Type B pancreatic cell (in vitro differentiated cells): Measurements from ENCODE around the gene FRAS1. TPM values are rescaled to one million over a fixed set of nuclear protein-coding genes. Genes with fewer than 3 reads are reported as not detected.
"Not testable (repeated sequence)": the region's sequence is repeated elsewhere in the genome, so short reads cannot be mapped to it uniquely, and the experiment has no call there.

Experiments
- DNase-seq: peaks from one replicate; pipeline ENCODE4 v3.0.0; 2021; ENCODE audit warnings: mixed read lengths; ENCODE audit not compliant: unreplicated experiment; ENCODE audit errors: extremely low spot score
- H3K27ac Mint-ChIP-seq: 2 replicates; pipeline ENCODE4 v1.8.0; 2021; ENCODE audit warnings: mild to moderate bottlenecking, mixed read lengths
- H3K27me3 Mint-ChIP-seq: 2 replicates; pipeline ENCODE4 v1.8.0; 2021; ENCODE audit warnings: mixed read lengths
- H3K36me3 Mint-ChIP-seq: 2 replicates; pipeline ENCODE4 v1.8.0; 2021; ENCODE audit warnings: mixed read lengths
- H3K4me1 Mint-ChIP-seq: one replicate; pipeline ENCODE4 v1.8.0; 2021; ENCODE audit warnings: mixed read lengths; ENCODE audit not compliant: unreplicated experiment
- H3K4me3 Mint-ChIP-seq: 2 replicates; pipeline ENCODE4 v1.8.0; 2021; ENCODE audit warnings: mild to moderate bottlenecking, mixed read lengths
- H3K9me3 Mint-ChIP-seq: 2 replicates; pipeline ENCODE4 v1.8.0; 2021; ENCODE audit warnings: mixed read lengths
- CTCF ChIP-seq: fragments of 200-600 bp; sonication (generic); conservative IDR thresholded peaks from 2 replicates; pipeline ENCODE4 v1.5.0; 2021; ENCODE audit warnings: antibody characterized with exemption, mild to moderate bottlenecking
- total RNA-seq: library from RNA; stranded (reverse); gene quantifications from 2 replicates; pipeline ENCODE4 v1.2.1, GENCODE V29; 2021; ENCODE audit warnings: low replicate concordance

FRAS1 gene
- total RNA-seq, 1 donor from 2014 or later, result 37.7 TPM

GRCh38 chr4:78493731-78494130 is 436.6 kb downstream of the FRAS1 start:
- H3K36me3 Mint-ChIP-seq, result peaks cover 21% of the 10 kb centered on the region
- TF ChIP-seq CTCF, result no peak
- H3K4me3 Mint-ChIP-seq, result no peak overlapping the region
- no peak overlapping the region for H3K27ac Mint-ChIP-seq
- H3K4me1 Mint-ChIP-seq, result no peaks in the 10 kb centered on the region
- DNase-seq, result no peak
- no peaks in the 10 kb centered on the region for H3K9me3 Mint-ChIP-seq
- H3K27me3 Mint-ChIP-seq, result no peaks in the 10 kb centered on the region

- H3K27ac Mint-ChIP-seq, result no peak overlapping the region
- no peaks in the 10 kb centered on the region for H3K4me1 Mint-ChIP-seq
- peaks cover 6% of the 10 kb centered on the region for H3K9me3 Mint-ChIP-seq
- H3K4me3 Mint-ChIP-seq, result no peak overlapping the region
- DNase-seq, result no peak
- no peak for TF ChIP-seq CTCF
- H3K36me3 Mint-ChIP-seq, result peaks cover 24% of the 10 kb centered on the region
- H3K27me3 Mint-ChIP-seq, result no peaks in the 10 kb centered on the region
Measured at GRCh38 chr4:78496021-78496643, 439.0 kb downstream of the FRAS1 start.

GRCh38 chr4:78506260-78506659 is 449.1 kb downstream of the FRAS1 start:
- not testable (repeated sequence) for DNase-seq, H3K9me3 Mint-ChIP-seq, H3K4me3 Mint-ChIP-seq, H3K27me3 Mint-ChIP-seq, H3K27ac Mint-ChIP-seq, H3K4me1 Mint-ChIP-seq
- H3K36me3 Mint-ChIP-seq, result peaks cover 32% of the 10 kb centered on the region

DNA sequence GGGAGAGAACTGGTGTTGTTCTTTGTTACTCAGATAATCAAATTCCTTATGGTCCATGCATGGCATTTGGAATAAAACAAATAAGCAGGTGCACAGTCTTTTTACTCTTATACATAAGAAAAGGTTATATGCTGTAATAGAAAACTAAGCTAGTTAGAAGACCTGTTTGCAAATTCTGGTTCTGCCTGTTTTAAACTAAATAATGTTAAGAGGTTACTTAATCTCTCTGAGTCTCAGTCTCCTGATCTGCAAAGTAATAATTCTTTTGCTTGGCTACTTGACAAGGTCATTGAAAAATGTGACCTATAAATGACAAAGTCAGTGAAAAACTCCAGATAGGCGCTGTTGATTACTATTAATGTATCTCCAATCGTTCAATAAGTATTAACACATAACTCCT is 451.9 kb downstream of the FRAS1 start:
- Mint-ChIP-seq H3K9me3 (peaks cover 3% of the 10 kb centered on the region), H3K27ac (no peak overlapping the region), H3K27me3 (no peaks in the 10 kb centered on the region), H3K4me1 (no peaks in the 10 kb centered on the region), H3K36me3 (peaks cover 17% of the 10 kb centered on the region), H3K4me3 (no peak overlapping the region)
- no peak for TF ChIP-seq CTCF
- no peak for DNase-seq

DNA sequence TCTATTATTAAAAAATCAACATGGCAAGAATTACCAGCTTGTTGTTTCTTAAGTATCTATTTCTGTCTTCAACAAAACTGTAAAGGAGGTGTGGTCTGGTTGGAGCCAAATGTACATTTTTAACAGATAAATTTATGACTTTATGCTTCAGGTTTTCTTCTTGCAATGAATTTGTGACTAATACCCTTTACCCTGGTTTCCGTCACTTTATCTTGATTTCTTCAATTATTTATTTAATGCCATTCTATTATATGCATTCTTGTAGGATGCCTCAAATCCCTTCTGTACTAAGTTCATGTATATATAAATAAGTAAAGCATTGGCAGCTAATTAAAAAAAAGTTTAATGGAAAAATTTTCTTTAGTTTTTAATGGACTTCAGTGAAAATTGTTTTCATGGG is 453.0 kb downstream of the FRAS1 start:
- no peaks in the 10 kb centered on the region for H3K4me1 Mint-ChIP-seq
- H3K36me3 Mint-ChIP-seq, result peaks cover 17% of the 10 kb centered on the region

GRCh38 chr4:78510681-78511080 is 453.6 kb downstream of the FRAS1 start:
- no peak for TF ChIP-seq CTCF
- H3K27ac Mint-ChIP-seq, result no peak overlapping the region
- H3K4me1 Mint-ChIP-seq, result no peaks in the 10 kb centered on the region
- H3K27me3 Mint-ChIP-seq, result no peaks in the 10 kb centered on the region
- peaks cover 3% of the 10 kb centered on the region for H3K9me3 Mint-ChIP-seq
- peaks cover 17% of the 10 kb centered on the region for H3K36me3 Mint-ChIP-seq
- H3K4me3 Mint-ChIP-seq, result no peak overlapping the region
- DNase-seq, result no peak

More for the DNA sequence above, 453.0 kb downstream of the FRAS1 start:
- no peaks in the 10 kb centered on the region for H3K27me3 Mint-ChIP-seq
- DNase-seq, result no peak
- H3K27ac Mint-ChIP-seq, result no peak overlapping the region
- H3K4me3 Mint-ChIP-seq, result no peak overlapping the region
- TF ChIP-seq CTCF, result no peak
- peaks cover 3% of the 10 kb centered on the region for H3K9me3 Mint-ChIP-seq
